WTC11 (cell line): ENCODE data around the gene FEV. TPM values are rescaled to one million over a fixed set of nuclear protein-coding genes. Genes with fewer than 3 reads are reported as not detected.

Experiments
- ATAC-seq: fragments of 200-7000 bp; cut with Tn5 transposase; 2 replicates; pipeline ENCODE4 v1.10.0; 2021; ENCODE audit warnings: mild to moderate bottlenecking, moderate library complexity
- CTCF ChIA-PET: fragments of 300-600 bp; sonication (Branson Sonifier 250); formaldehyde crosslinking; loops from one replicate; lab custom pipeline; 2021; ENCODE audit warnings: antibody characterized with exemption; lab: Charles Lee
- POLR2A ChIA-PET: fragments of 350-600 bp; sonication (Branson Sonifier 250); formaldehyde crosslinking; loops from one replicate; lab custom pipeline; 2021; ENCODE audit warnings: antibody characterized with exemption; lab: Charles Lee
- DNase-seq: peaks from one replicate; pipeline ENCODE4 v3.0.0; 2021; ENCODE audit warnings: low spot score
- H3K27ac Mint-ChIP-seq: 2 replicates; pipeline ENCODE4 v1.8.0; 2021; ENCODE audit warnings: mixed read lengths
- H3K27me3 Mint-ChIP-seq: 2 replicates; pipeline ENCODE4 v1.8.0; 2021; ENCODE audit warnings: low read depth, mild to moderate bottlenecking, moderate library complexity, mixed read lengths
- H3K36me3 Mint-ChIP-seq: 2 replicates; pipeline ENCODE4 v1.8.0; 2021; ENCODE audit warnings: mixed read lengths
- H3K4me1 Mint-ChIP-seq: 2 replicates; pipeline ENCODE4 v1.8.0; 2022; ENCODE audit warnings: mixed read lengths
- H3K4me3 Mint-ChIP-seq: 2 replicates; pipeline ENCODE4 v1.8.0; 2021; ENCODE audit warnings: mild to moderate bottlenecking, moderate library complexity, mixed read lengths
- H3K9me3 Mint-ChIP-seq: 2 replicates; pipeline ENCODE4 v1.8.0; 2021; ENCODE audit warnings: mixed read lengths
- AR ChIP-seq: fragments of 250-450 bp; sonication (Bioruptor Pico); IDR thresholded peaks from 2 replicates; pipeline ENCODE4 v1.9.0; 2021; ENCODE audit warnings: mild to moderate bottlenecking
- ARID4B ChIP-seq: sonication (generic); formaldehyde crosslinking; IDR thresholded peaks from 2 replicates; pipeline ENCODE4 v1.8.0; 2023; ENCODE audit warnings: missing genetic modification reagents, mild to moderate bottlenecking, borderline replicate concordance
- ATF3 ChIP-seq: sonication (generic); formaldehyde crosslinking; conservative IDR thresholded peaks from 2 replicates; pipeline ENCODE4 v1.8.1; 2022; ENCODE audit warnings: mild to moderate bottlenecking, missing genetic modification reagents
- ATF6 ChIP-seq: sonication (generic); formaldehyde crosslinking; IDR thresholded peaks from 2 replicates; pipeline ENCODE4 v1.8.1; 2023; ENCODE audit warnings: mild to moderate bottlenecking, missing genetic modification reagents
- CREM ChIP-seq: sonication (generic); formaldehyde crosslinking; IDR thresholded peaks from 2 replicates; pipeline ENCODE4 v1.8.1; 2022; ENCODE audit warnings: mild to moderate bottlenecking, missing genetic modification reagents, moderate library complexity
- ERG ChIP-seq: fragments of 250-450 bp; sonication (Bioruptor Pico); IDR thresholded peaks from 2 replicates; pipeline ENCODE4 v1.8.0; 2021; ENCODE audit warnings: mild to moderate bottlenecking
- ESRRA ChIP-seq: sonication (generic); formaldehyde crosslinking; IDR thresholded peaks from 2 replicates; pipeline ENCODE4 v1.8.1; 2022; ENCODE audit warnings: mild to moderate bottlenecking, missing genetic modification reagents, borderline replicate concordance
- FOXP1 ChIP-seq: sonication (generic); formaldehyde crosslinking; IDR thresholded peaks from 2 replicates; pipeline ENCODE4 v1.8.0; 2022; ENCODE audit warnings: missing genetic modification reagents, mild to moderate bottlenecking, moderate library complexity, borderline replicate concordance
- HMGA2 ChIP-seq: fragments of 250-450 bp; sonication (Bioruptor Pico); IDR thresholded peaks from 2 replicates; pipeline ENCODE4 v1.4.0; 2021; ENCODE audit warnings: mild to moderate bottlenecking, moderate library complexity
- MAX ChIP-seq: sonication (generic); formaldehyde crosslinking; IDR thresholded peaks from 2 replicates; pipeline ENCODE4 v1.8.0; 2022; ENCODE audit warnings: mild to moderate bottlenecking, missing genetic modification reagents
- MYBL2 ChIP-seq: sonication (generic); formaldehyde crosslinking; IDR thresholded peaks from 2 replicates; pipeline ENCODE4 v1.8.1; 2023; ENCODE audit warnings: mild to moderate bottlenecking, moderate library complexity, missing genetic modification reagents
- NFATC4 ChIP-seq: fragments of 250-450 bp; sonication (Bioruptor Pico); IDR thresholded peaks from 2 replicates; pipeline ENCODE4 v1.9.0; 2021; ENCODE audit warnings: mild to moderate bottlenecking
- NR1H2 ChIP-seq: sonication (generic); formaldehyde crosslinking; IDR thresholded peaks from 2 replicates; pipeline ENCODE4 v1.9.0; 2021; ENCODE audit warnings: mild to moderate bottlenecking, moderate library complexity, missing genetic modification reagents
- NR3C1 ChIP-seq: sonication (generic); formaldehyde crosslinking; conservative IDR thresholded peaks from 2 replicates; pipeline ENCODE4 v1.8.1; 2023; ENCODE audit warnings: low read depth, mild to moderate bottlenecking, missing genetic modification reagents
- RELA ChIP-seq: sonication (generic); formaldehyde crosslinking; IDR thresholded peaks from 2 replicates; pipeline ENCODE4 v1.8.1; 2022; ENCODE audit warnings: missing genetic modification reagents, mild to moderate bottlenecking, borderline replicate concordance
- TCF7 ChIP-seq: sonication (generic); formaldehyde crosslinking; IDR thresholded peaks from 2 replicates; pipeline ENCODE4 v1.8.0; 2022; ENCODE audit warnings: mild to moderate bottlenecking, low read depth, missing genetic modification reagents, moderate library complexity
- TP53 ChIP-seq: sonication (generic); formaldehyde crosslinking; IDR thresholded peaks from 2 replicates; pipeline ENCODE4 v1.8.1; 2023; ENCODE audit warnings: mild to moderate bottlenecking, missing genetic modification reagents
- ZNF219 ChIP-seq: sonication (generic); formaldehyde crosslinking; IDR thresholded peaks from 2 replicates; pipeline ENCODE4 v1.8.0; 2023; ENCODE audit warnings: missing genetic modification reagents, mild to moderate bottlenecking, borderline replicate concordance
- ZNF281 ChIP-seq: sonication (generic); formaldehyde crosslinking; IDR thresholded peaks from 2 replicates; pipeline ENCODE4 v1.8.0; 2023; ENCODE audit warnings: mild to moderate bottlenecking, missing genetic modification reagents
- ZNF423 ChIP-seq: fragments of 250-450 bp; sonication (Bioruptor Pico); IDR thresholded peaks from 2 replicates; pipeline ENCODE4 v2.1.2; 2022; ENCODE audit warnings: mild to moderate bottlenecking, moderate library complexity
- total RNA-seq: library from RNA; stranded (reverse); gene quantifications from 3 replicates; pipeline ENCODE4 v1.2.3, GENCODE V29; 2021

FEV gene
- total RNA-seq, 1 experiment from 2014 or later: not detected

- peaks cover 24% of the 10 kb centered on the region for H3K4me1 Mint-ChIP-seq
- peaks cover 100% of the 10 kb centered on the region for H3K27me3 Mint-ChIP-seq
- peak; percentile 68 for DNase-seq
- no peaks in the 10 kb centered on the region for H3K36me3 Mint-ChIP-seq
- peak; percentile 9 for ATAC-seq
- no peaks in the 10 kb centered on the region for H3K9me3 Mint-ChIP-seq
- POLR2A ChIA-PET: no interaction called here
- CTCF ChIA-PET: interaction anchor here (0.6 to 10.6 kb wide), 7 partner anchors 8 to 139 kb away, joined by 3 to 158 read pairs (median 17); partner anchors contain the start of genes CRYBA2 and FEV
- H3K4me3 Mint-ChIP-seq: peak overlapping the region; percentile 43
- H3K27ac Mint-ChIP-seq: no peak overlapping the region
- TF ChIP-seq FOXP1 (peak; percentile 44; the same call in 1 of the 2 replicates), HMGA2 (CRISPR knock-in tag) (no peak), NFATC4 (CRISPR knock-in tag) (no peak), RELA (CRISPR knock-in tag) (0 out of 2 replicates have a peak, but pooled peaks have one; percentile 24), ATF3 (no peak), TP53 (peak; percentile 67; the same call in 1 of the 2 replicates), ZNF219 (CRISPR knock-in tag) (no peak), ESRRA (CRISPR knock-in tag) (no peak), ZNF423 (0 out of 2 replicates have a peak, but pooled peaks have one; percentile 21), TCF7 (CRISPR knock-in tag) (no peak), NR3C1 (CRISPR knock-in tag) (0 out of 2 replicates have a peak, but pooled peaks have one; percentile 65), AR (CRISPR knock-in tag) (no peak), MAX (CRISPR knock-in tag) (peak; percentile 52; the same call in 1 of the 2 replicates), CREM (no peak), ATF6 (CRISPR knock-in tag) (no peak), MYBL2 (CRISPR knock-in tag) (no peak), ERG (no peak), NR1H2 (CRISPR knock-in tag) (no peak), ARID4B (CRISPR knock-in tag) (no peak), ZNF281 (CRISPR knock-in tag) (peak; percentile 81; the same call in 1 of the 2 replicates)
These were observed 15.0 kb upstream of the FEV start for GRCh38 chr2:218999881-219000568.
